Heart left ventricle (tissue), 16 donors: ENCODE results near the gene CD101. TPM values are rescaled to one million over a fixed set of nuclear protein-coding genes. Genes with fewer than 3 reads are reported as not detected.

Experiments used
- ATAC-seq, 4 donors: fragments of 200-7000 bp; cut with Tn5 transposase; one replicate each; pipeline ENCODE4 v1.9.1; 2020 to 2022; ENCODE audit warnings: moderate library complexity in 4 of 4, mild to moderate bottlenecking in 3 of 4, moderate number of reproducible peaks in 1 of 4
- DNase-seq, 5 donors: peaks; one replicate each; pipeline ENCODE4 v3.0.0-alpha.2; 2020
- H3K27ac ChIP-seq, 12 donors: fragments of 200-600 bp; sonication (generic) in 4 of 12; one replicate each; pipeline versions ENCODE4 v1.5.0 to v1.8.0; 2016 to 2022; ENCODE audit warnings: mild to moderate bottlenecking in 2 of 12
- H3K27me3 ChIP-seq, 9 donors: fragments of 200-600 bp; sonication (generic) in 2 of 9; one replicate each; pipeline versions ENCODE4 v1.5.1 to v1.8.0; 2016 to 2022; ENCODE audit warnings: mild to moderate bottlenecking in 3 of 9
- H3K36me3 ChIP-seq, 9 donors: fragments of 200-600 bp; sonication (generic) in 2 of 9; one replicate each; pipeline versions ENCODE4 v1.5.0 to v1.8.0; 2018 to 2022; ENCODE audit warnings: mild to moderate bottlenecking in 2 of 9
- H3K4me1 ChIP-seq, 12 donors: fragments of 200-600 bp; sonication (generic) in 4 of 12; one replicate each; pipeline versions ENCODE4 v1.5.0 to v1.8.0; 2016 to 2022; ENCODE audit warnings: mild to moderate bottlenecking in 3 of 12
- H3K4me3 ChIP-seq, 12 donors: fragments of 200-600 bp; sonication (generic) in 4 of 12; one replicate each; pipeline versions ENCODE4 v1.5.0 to v1.8.0; 2017 to 2022; ENCODE audit warnings: mild to moderate bottlenecking in 9 of 12, moderate library complexity in 4 of 12
- H3K9me3 ChIP-seq, 12 donors: fragments of 200-600 bp; sonication (generic) in 4 of 12; one replicate each; pipeline versions ENCODE4 v1.5.0 to v1.8.0; 2016 to 2022; ENCODE audit warnings: mild to moderate bottlenecking in 1 of 12
- POLR2A ChIP-seq, 2 donors: fragments of 450-650 bp; IDR thresholded peaks; one replicate each; pipeline ENCODE4 v1.6.1; 2017; ENCODE audit warnings: antibody characterized with exemption in 2 of 2, mild to moderate bottlenecking in 2 of 2, moderate library complexity in 2 of 2
- WGBS, 4 donors: extraction: QIAGEN DNeasy Blood & Tissue Kit in 2 of 4; methylation state at CpG; one replicate each; pipeline versions ENCODE4 v1.1.5 to v1.1.7; 2013 to 2018; 5-methylcytosine and 5-hydroxymethylcytosine counted together
- intact Hi-C, 10 donors: fragments of 100-400 bp; cut with DNase I; formaldehyde crosslinking; loops; one replicate each; pipeline versions ENCODE4 v1.11.1 to v1.14.2; 2022
- polyA plus RNA-seq, 2 donors: library from polyadenylated mRNA; stranded (reverse); fragments of 200-250 nt; gene quantifications; one replicate each; pipeline ENCODE4 v1.2.3, GENCODE V29; 2013
- total RNA-seq, 9 donors: library from RNA; depleted of rRNA in 2 of 9; stranded (reverse); fragments of >200 nt in 2 of 9; fragmentation: NEBNext Ultra II Directional in 3 of 9; extraction: Animal tissue kit (Norgen Biotek cat#: 25700) in 3 of 9; gene quantifications; one replicate each; pipeline versions ENCODE4 v1.1.0 to v1.2.4, GENCODE V29; 2016 to 2023
- TF ChIP-seq, protein P1 (sequence below), 12 donors: fragments of 200-600 bp; sonication (generic) in 4 of 12; IDR thresholded peaks; one replicate each; pipeline versions ENCODE4 v1.5.0 to v1.8.0; 2018 to 2022; ENCODE audit warnings: antibody characterized with exemption in 12 of 12, mild to moderate bottlenecking in 5 of 12
- donor health status: ischemic (EF 13 %, LVEDD 7.1; RV severe dilation, severe dysfunction).
- donor health status: healthy with polysubstance abuse.
- donor health status: DM: no; HTN: yes; CAD: no.
- donor health status: DM: no; HTN: no; CAD: no.
- donor health status: ischemic (EF 25% LVEDD 6.9; RV normal size, moderate dysfunction).
- donor health status: ischemic (EF 25% LVEDD 5.7; RV mildly dilated, moderate dysfunction).
- donor health status: healthy.
- donor health status: DM: yes; HTN: yes; CAD: no.
- donor health status: ischemic (EF 35%, LVEDD 5.7; RV mildly dilated, moderate dysfunction).
- donor health status: nonischemic (EF 11% LVEDD 7.7; RV severe dilation, severe dysfunction).
- donor health status: DM: yes; HTN: yes; CAD: no.
- donor health status: PGD.
- donor health status: ischemic (EF 29% LVEDD 5.4; RV normal size, mild dysfunction).
- donor health status: nonischemic (EF 23%, LVEDD 6.1; RV moderate dilation, normal function).

The CD101 gene
- total and polyA plus RNA-seq, 11 donors = 0.38 to 2.5 (median 0.87) TPM

GRCh38 chr1:117020526-117021156, 19.1 kb downstream of the CD101 start:
- ATAC-seq (peak in 1 of 4 donors; percentile 22), DNase-seq (no peak)
- H3K4me3 ChIP-seq = no peak overlapping the region
- H3K36me3 ChIP-seq = no peaks in the 10 kb centered on the region
- no peaks in the 10 kb centered on the region for H3K27me3 ChIP-seq
- peaks cover 0 to 10% (median 0%) of the 10 kb centered on the region in 12 donors for H3K4me1 ChIP-seq
- no peaks in the 10 kb centered on the region for H3K9me3 ChIP-seq
- H3K27ac ChIP-seq = no peak overlapping the region
- intact Hi-C loops = loop anchor here in 1 of 10 donors (10.0 kb wide), 1 partner anchor 146 kb away; no protein-coding TSS in a partner anchor
- 0 to 44% (median 20%) methylated on average over 1 of the region's 1 CpG for WGBS, 4 donors
- TF ChIP-seq, protein P1, sequence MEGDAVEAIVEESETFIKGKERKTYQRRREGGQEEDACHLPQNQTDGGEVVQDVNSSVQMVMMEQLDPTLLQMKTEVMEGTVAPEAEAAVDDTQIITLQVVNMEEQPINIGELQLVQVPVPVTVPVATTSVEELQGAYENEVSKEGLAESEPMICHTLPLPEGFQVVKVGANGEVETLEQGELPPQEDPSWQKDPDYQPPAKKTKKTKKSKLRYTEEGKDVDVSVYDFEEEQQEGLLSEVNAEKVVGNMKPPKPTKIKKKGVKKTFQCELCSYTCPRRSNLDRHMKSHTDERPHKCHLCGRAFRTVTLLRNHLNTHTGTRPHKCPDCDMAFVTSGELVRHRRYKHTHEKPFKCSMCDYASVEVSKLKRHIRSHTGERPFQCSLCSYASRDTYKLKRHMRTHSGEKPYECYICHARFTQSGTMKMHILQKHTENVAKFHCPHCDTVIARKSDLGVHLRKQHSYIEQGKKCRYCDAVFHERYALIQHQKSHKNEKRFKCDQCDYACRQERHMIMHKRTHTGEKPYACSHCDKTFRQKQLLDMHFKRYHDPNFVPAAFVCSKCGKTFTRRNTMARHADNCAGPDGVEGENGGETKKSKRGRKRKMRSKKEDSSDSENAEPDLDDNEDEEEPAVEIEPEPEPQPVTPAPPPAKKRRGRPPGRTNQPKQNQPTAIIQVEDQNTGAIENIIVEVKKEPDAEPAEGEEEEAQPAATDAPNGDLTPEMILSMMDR (IDR thresholded peaks at IDR 0.05) = no peak
- TF ChIP-seq POLR2A (IDR thresholded peaks at IDR 0.05) = no peak

- Histone ChIP-seq H3K27me3 (no peaks in the 10 kb centered on the region), H3K9me3 (no peaks in the 10 kb centered on the region), H3K36me3 (no peaks in the 10 kb centered on the region), H3K4me1 (peaks cover 0 to 15% (median 3%) of the 10 kb centered on the region in 12 donors), H3K27ac (no peak overlapping the region), H3K4me3 (no peak overlapping the region)
- no peak for ATAC-seq
- intact Hi-C loops = loop anchor here in 1 of 10 donors (10.0 kb wide), 1 partner anchor 147 kb away; no protein-coding TSS in a partner anchor
- 58 to 78% (median 74%) methylated on average over 3 of the region's 3 CpGs for WGBS, 4 donors
- TF ChIP-seq, protein P1 (IDR thresholded peaks at IDR 0.05) = no peak
- TF ChIP-seq POLR2A (IDR thresholded peaks at IDR 0.05) = no peak
- DNase-seq = no peak
Measured at GRCh38 chr1:117022114-117022513, 20.6 kb downstream of the CD101 start.

DNA sequence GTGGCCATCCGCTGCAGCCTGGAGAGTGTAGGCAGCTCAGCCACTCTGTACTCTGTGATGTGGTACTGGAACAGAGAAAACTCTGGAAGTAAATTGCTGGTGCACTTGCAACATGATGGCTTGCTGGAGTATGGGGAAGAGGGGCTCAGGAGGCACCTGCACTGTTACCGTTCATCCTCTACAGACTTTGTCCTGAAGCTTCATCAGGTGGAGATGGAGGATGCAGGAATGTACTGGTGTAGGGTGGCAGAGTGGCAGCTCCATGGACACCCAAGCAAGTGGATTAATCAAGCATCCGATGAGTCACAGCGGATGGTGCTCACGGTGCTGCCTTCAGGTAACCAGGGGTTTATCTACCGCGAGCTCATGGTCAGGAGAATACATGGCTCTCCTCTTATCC, 24.0 kb downstream of the CD101 start:
- no peaks in the 10 kb centered on the region for H3K27me3 ChIP-seq
- intact Hi-C loops = loop anchor here in 1 of 10 donors (10.0 kb wide), 1 partner anchor 151 kb away; no protein-coding TSS in a partner anchor
- 97 to 98% (median 98%) methylated on average over 7 of the region's 7 CpGs for WGBS, 4 donors
- no peak overlapping the region for H3K4me3 ChIP-seq
- TF ChIP-seq POLR2A (IDR thresholded peaks at IDR 0.05) = no peak
- TF ChIP-seq, protein P1 (IDR thresholded peaks at IDR 0.05) = no peak
- no peaks in the 10 kb centered on the region for H3K9me3 ChIP-seq
- no peak overlapping the region for H3K27ac ChIP-seq
- ATAC-seq = no peak
- H3K36me3 ChIP-seq = no peaks in the 10 kb centered on the region
- no peak for DNase-seq
- H3K4me1 ChIP-seq = peaks cover 0 to 9% (median 3%) of the 10 kb centered on the region in 12 donors

GRCh38 chr1:117026361-117026760, 24.8 kb downstream of the CD101 start:
- peak in 1 of 4 donors; percentile 34 for ATAC-seq
- no peak for DNase-seq
- TF ChIP-seq, protein P1 (IDR thresholded peaks at IDR 0.05) = no peak
- no peak for TF ChIP-seq POLR2A (IDR thresholded peaks at IDR 0.05)
- Histone ChIP-seq H3K9me3 (no peaks in the 10 kb centered on the region), H3K27ac (no peak overlapping the region), H3K4me3 (no peak overlapping the region), H3K4me1 (peaks cover 0 to 9% (median 3%) of the 10 kb centered on the region in 12 donors), H3K36me3 (no peaks in the 10 kb centered on the region), H3K27me3 (no peaks in the 10 kb centered on the region)
- WGBS, 4 donors = 45 to 56% (median 54%) methylated on average over 6 of the region's 6 CpGs
- intact Hi-C loops = loop anchor here in 1 of 10 donors (10.0 kb wide), 1 partner anchor 152 kb away; no protein-coding TSS in a partner anchor
